A673 (cell line): Measurements from ENCODE around the gene RIPOR1. TPM values are rescaled to one million over a fixed set of nuclear protein-coding genes. Genes with fewer than 3 reads are reported as not detected.

Experiments
- BruUV-seq: library from RNA; stranded (reverse); fragments of 400-500 nt; replicated peaks from 2 replicates; lab custom pipeline; 2021; lab: Mats Ljungman, UMichigan
- CTCF ChIA-PET: fragments of 300-600 bp; sonication (Branson Sonifier 250); formaldehyde crosslinking; loops from one replicate; lab custom pipeline; 2022; ENCODE audit warnings: antibody characterized with exemption; lab: Charles Lee
- POLR2A ChIA-PET: fragments of 300-600 bp; sonication (Branson Sonifier 250); formaldehyde crosslinking; loops from one replicate; lab custom pipeline; 2022; ENCODE audit warnings: antibody characterized with exemption; ENCODE audit not compliant: low non-redundant PET; lab: Charles Lee
- DNase-seq: peaks from one replicate; pipeline ENCODE4 v3.0.0-alpha.2; 2015; ENCODE audit warnings: low spot score
- H3K27ac ChIP-seq: fragments of 200-600 bp; sonication (generic); 2 replicates; pipeline ENCODE4 v1.5.1; 2016; ENCODE audit warnings: mixed run types, low read depth, mild to moderate bottlenecking, mixed read lengths, antibody characterized with exemption, low read length; ENCODE audit not compliant: poor library complexity, severe bottlenecking
- H3K27me3 ChIP-seq: fragments of 200-600 bp; sonication (generic); replicated peaks from 2 replicates; pipeline ENCODE4 v1.6.1; 2017; ENCODE audit warnings: mixed run types, low read depth, mild to moderate bottlenecking, mixed read lengths, antibody characterized with exemption, low read length; ENCODE audit not compliant: insufficient read depth, poor library complexity
- H3K36me3 ChIP-seq: fragments of 200-600 bp; sonication (generic); 2 replicates; pipeline ENCODE4 v1.6.1; 2016; ENCODE audit warnings: mixed run types, mild to moderate bottlenecking, mixed read lengths, antibody characterized with exemption, low read length; ENCODE audit not compliant: insufficient read depth, poor library complexity, severe bottlenecking
- H3K4me1 ChIP-seq: fragments of 200-600 bp; sonication (generic); 2 replicates; pipeline ENCODE4 v1.6.1; 2017; ENCODE audit warnings: mixed run types, mild to moderate bottlenecking, mixed read lengths, antibody characterized with exemption, low read length; ENCODE audit not compliant: insufficient read depth, poor library complexity, severe bottlenecking
- H3K4me3 ChIP-seq: fragments of 200-600 bp; sonication (generic); 2 replicates; pipeline ENCODE4 v1.5.1; 2016; ENCODE audit warnings: low read depth, mixed run types, mild to moderate bottlenecking, mixed read lengths, low read length; ENCODE audit not compliant: poor library complexity, severe bottlenecking
- H3K9me3 ChIP-seq: fragments of 200-600 bp; sonication (generic); 2 replicates; pipeline ENCODE4 v1.6.1; 2016; ENCODE audit warnings: mixed run types, low read depth, mild to moderate bottlenecking, mixed read lengths, antibody characterized with exemption, low read length; ENCODE audit not compliant: poor library complexity, severe bottlenecking
- EZH2 ChIP-seq: fragments of 200-600 bp; sonication (generic); IDR thresholded peaks from 2 replicates; pipeline ENCODE4 v1.6.1; 2017; ENCODE audit warnings: borderline replicate concordance, low read depth, mild to moderate bottlenecking, mixed read lengths, antibody characterized with exemption, low read length; ENCODE audit not compliant: poor library complexity, severe bottlenecking
- intact Hi-C: fragments of 100-400 bp; cut with micrococcal nuclease; formaldehyde crosslinking; loops from one replicate; pipeline ENCODE4 v1.10.0; 2022; ENCODE audit not compliant: unreplicated experiment
- total RNA-seq: library from RNA; stranded (reverse); gene quantifications from 2 replicates; pipeline ENCODE4 v1.2.3, GENCODE V29; 2021
- TF ChIP-seq, protein P1 (sequence below): fragments of 300-800, 200-600 bp; sonication (generic); conservative IDR thresholded peaks from 2 replicates; pipeline ENCODE4 v1.5.1; 2017; ENCODE audit warnings: low read depth, mild to moderate bottlenecking, antibody characterized with exemption, low read length, moderate library complexity, mixed read lengths

Gene RIPOR1
- total RNA-seq, 1 experiment from 2014 or later: 22.9 TPM

DNA sequence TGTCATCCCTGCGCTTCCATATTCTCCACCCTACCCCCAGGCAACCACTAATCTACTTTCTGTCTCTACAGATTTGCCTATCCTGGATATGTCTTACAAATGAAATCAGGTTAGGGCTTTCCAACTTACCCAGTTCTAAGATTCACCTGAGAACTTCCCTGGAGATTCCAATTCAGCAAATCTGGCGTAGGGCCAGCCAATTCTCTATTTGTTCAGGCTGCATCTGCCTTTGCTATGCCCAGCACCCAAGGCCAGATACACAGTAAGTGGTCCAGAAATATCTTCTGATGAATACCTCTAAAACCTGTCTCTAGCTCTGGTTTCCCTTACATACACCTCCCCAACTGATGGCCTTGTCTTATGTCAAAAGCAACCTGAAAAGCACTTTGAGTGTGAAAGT, 23.3 kb downstream of the RIPOR1 start:
- Histone ChIP-seq H3K27ac (no peak overlapping the region), H3K36me3 (no peaks in the 10 kb centered on the region), H3K27me3 (no peaks in the 10 kb centered on the region), H3K4me1 (peaks cover 5% of the 10 kb centered on the region), H3K4me3 (no peak overlapping the region), H3K9me3 (no peaks in the 10 kb centered on the region)
- BruUV-seq: no TSS peak
- TF ChIP-seq EZH2: no peak
- TF ChIP-seq, protein P1, sequence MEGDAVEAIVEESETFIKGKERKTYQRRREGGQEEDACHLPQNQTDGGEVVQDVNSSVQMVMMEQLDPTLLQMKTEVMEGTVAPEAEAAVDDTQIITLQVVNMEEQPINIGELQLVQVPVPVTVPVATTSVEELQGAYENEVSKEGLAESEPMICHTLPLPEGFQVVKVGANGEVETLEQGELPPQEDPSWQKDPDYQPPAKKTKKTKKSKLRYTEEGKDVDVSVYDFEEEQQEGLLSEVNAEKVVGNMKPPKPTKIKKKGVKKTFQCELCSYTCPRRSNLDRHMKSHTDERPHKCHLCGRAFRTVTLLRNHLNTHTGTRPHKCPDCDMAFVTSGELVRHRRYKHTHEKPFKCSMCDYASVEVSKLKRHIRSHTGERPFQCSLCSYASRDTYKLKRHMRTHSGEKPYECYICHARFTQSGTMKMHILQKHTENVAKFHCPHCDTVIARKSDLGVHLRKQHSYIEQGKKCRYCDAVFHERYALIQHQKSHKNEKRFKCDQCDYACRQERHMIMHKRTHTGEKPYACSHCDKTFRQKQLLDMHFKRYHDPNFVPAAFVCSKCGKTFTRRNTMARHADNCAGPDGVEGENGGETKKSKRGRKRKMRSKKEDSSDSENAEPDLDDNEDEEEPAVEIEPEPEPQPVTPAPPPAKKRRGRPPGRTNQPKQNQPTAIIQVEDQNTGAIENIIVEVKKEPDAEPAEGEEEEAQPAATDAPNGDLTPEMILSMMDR: no peak
- ChIA-PET POLR2A (no interaction called here), CTCF (no interaction called here)
- intact Hi-C loops: no loop called here
- DNase-seq: no peak

DNA sequence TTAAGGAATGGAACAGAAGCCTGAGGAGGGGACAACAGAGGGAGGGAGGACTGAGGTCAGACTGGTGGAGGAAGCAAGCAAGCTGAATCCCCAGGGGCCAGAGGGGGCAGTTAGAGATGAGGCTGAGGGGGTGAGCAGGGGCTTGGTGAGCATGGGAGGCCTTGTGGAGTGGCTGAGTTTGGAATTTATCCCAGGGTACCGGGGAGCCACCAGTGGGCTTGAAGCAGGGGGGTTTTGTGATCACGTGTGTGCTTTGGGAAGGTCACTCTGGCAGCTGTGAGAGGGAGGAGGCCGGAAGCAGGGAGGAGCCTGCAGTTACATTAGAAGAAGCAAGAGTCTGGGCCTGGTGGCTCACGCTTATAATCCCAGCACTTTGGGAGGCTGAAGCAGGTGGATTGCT, 23.8 kb downstream of the RIPOR1 start:
- POLR2A ChIA-PET: no interaction called here
- Histone ChIP-seq H3K4me1 (peaks cover 5% of the 10 kb centered on the region), H3K36me3 (no peaks in the 10 kb centered on the region), H3K27ac (no peak overlapping the region), H3K27me3 (no peaks in the 10 kb centered on the region), H3K4me3 (no peak overlapping the region), H3K9me3 (no peaks in the 10 kb centered on the region)
- CTCF ChIA-PET: no interaction called here
- no TSS peak for BruUV-seq
- no peak for TF ChIP-seq EZH2
- TF ChIP-seq, protein P1: no peak
- no peak for DNase-seq
- intact Hi-C loops: no loop called here

DNA sequence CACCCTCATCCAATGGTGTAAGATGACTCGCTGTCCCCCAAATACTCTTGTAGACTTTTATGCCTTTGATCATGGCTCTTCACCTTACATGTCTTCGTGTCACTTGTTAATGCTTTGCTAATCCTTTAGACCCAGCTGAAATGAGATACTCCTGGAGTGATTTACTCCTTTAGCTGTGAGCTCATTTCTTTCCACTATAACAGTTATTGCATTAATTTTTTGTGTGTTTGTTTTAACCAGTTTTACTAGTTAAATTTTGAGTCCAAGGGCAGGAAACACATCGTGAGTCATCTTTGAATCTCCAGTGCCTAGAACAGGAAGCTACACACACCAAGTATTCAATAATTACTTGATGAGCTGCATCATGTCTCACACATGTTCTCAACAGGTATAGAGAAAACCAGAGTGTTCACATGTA, 27.2 kb downstream of the RIPOR1 start:
- intact Hi-C loops: no loop called here
- CTCF ChIA-PET: interaction anchor here (1.0 to 1.4 kb wide), 2 partner anchors 9 to 35 kb away, joined by 3 to 5 read pairs; no protein-coding TSS in a partner anchor
- Histone ChIP-seq H3K9me3 (no peaks in the 10 kb centered on the region), H3K27ac (peak overlapping the region; percentile 6), H3K27me3 (no peaks in the 10 kb centered on the region), H3K36me3 (no peaks in the 10 kb centered on the region), H3K4me3 (no peak overlapping the region), H3K4me1 (peaks cover 5% of the 10 kb centered on the region)
- peak; percentile 65 for DNase-seq
- BruUV-seq: no TSS peak
- POLR2A ChIA-PET: interaction anchor here (0.6 kb wide), 1 partner anchor 723 kb away, joined by 10 read pairs; no protein-coding TSS in a partner anchor
- no peak for TF ChIP-seq EZH2
- TF ChIP-seq, protein P1: no peak
